GM21360 (cell line): Measurements from ENCODE around the gene HBA2.
"Not testable (repeated sequence)": the region's sequence is repeated elsewhere in the genome, so short reads cannot be mapped to it uniquely, and the experiment has no call there.

Source experiments
- ATAC-seq: cut with Tn5 transposase; IDR thresholded peaks from one replicate; pipeline ENCODE4 v1.9.1; 2021; ENCODE audit warnings: mild to moderate bottlenecking, moderate library complexity; ENCODE audit not compliant: unreplicated experiment

Gene HBA2

DNA sequence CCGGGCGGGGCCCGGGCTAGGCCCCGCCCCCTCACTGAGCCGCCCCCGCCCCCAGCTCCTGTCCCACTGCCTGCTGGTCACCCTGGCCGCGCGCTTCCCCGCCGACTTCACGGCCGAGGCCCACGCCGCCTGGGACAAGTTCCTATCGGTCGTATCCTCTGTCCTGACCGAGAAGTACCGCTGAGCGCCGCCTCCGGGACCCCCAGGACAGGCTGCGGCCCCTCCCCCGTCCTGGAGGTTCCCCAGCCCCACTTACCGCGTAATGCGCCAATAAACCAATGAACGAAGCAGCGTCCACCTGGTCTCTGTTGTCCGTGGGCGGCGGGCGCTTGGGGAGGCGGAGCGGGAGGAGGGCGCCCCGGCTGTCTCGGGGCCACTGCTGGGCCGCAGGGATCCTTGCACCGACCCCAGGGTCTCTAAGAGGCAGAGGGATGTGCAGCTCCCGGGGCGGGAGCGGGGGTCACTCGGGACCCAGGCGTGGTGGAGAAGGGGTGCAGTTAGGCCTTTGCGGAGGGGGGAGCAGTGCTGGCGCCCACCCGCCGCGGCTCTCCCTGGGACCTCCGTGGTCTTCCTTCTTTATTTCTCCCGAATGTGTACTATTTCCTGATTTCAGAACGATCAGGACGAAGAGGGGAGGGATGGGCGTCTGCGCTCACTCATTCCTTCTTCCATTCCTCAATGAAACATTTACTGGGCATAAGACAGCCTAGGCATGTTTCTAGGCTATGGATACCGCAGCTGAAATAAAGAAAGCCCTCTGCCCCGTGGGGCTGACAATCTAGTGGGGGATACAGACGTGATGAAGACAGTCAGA lies 18.3 kb upstream of the HBA2 start:
- no peak for ATAC-seq

DNA sequence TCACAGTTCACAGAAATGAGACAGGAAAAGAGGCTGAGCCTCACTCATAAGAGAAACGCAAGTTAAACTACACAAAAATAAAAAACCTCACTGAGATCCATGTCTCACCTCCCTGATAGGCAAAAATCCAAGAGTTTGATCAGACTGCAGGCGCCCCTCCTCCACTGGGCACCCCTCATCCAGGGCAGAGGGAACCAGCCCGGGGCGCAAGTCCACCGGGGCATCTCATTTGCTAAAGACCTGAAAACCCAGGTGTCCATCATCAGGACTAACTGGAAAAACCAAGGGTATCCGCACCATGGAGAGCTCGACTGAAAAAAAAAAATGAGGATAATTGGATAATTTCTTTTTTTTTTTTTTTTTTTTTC lies 17.7 kb upstream of the HBA2 start:
- ATAC-seq: no peak

DNA sequence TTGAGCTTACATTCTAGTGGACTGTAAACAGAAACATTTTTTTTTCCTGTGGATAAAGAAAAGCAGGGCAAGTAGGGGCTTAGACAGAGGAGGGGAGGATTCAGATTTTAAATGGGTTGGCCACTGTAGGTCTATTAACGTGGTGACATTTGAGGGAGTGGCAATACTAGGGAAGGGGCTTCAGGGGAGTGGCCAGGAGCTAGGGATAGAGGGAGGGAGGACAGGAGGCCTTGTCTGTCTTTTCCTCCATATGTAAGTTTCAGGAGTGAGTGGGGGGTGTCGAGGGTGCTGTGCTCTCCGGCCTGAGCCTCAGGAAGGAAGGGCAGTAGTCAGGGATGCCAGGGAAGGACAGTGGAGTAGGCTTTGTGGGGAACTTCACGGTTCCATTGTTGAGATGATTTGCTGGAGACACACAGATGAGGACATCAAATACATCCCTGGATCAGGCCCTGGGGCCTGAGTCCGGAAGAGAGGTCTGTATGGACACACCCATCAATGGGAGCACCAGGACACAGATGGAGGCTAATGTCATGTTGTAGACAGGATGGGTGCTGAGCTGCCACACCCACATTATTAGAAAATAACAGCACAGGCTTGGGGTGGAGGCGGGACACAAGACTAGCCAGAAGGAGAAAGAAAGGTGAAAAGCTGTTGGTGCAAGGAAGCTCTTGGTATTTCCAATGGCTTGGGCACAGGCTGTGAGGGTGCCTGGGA lies 13.4 kb upstream of the HBA2 start:
- no peak for ATAC-seq

DNA sequence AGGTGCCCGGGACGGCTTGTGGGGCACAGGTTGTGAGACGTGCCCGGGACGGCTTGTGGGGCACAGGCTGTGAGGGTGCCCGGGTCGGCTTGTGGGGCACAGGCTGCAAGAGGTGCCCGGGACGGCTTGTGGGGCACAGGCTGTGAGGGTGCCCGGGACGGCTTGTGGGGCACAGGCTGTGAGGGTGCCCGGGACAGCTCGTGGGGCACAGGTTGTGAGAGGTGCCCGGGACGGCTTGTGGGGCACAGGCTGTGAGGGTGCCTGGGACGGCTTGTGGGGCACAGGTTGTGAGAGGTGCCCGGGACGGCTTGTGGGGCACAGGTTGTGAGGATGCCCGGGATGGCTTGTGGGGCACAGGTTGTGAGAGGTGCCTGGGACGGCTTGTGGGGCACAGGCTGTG lies 12.4 kb upstream of the HBA2 start:
- not testable (repeated sequence) for ATAC-seq

DNA sequence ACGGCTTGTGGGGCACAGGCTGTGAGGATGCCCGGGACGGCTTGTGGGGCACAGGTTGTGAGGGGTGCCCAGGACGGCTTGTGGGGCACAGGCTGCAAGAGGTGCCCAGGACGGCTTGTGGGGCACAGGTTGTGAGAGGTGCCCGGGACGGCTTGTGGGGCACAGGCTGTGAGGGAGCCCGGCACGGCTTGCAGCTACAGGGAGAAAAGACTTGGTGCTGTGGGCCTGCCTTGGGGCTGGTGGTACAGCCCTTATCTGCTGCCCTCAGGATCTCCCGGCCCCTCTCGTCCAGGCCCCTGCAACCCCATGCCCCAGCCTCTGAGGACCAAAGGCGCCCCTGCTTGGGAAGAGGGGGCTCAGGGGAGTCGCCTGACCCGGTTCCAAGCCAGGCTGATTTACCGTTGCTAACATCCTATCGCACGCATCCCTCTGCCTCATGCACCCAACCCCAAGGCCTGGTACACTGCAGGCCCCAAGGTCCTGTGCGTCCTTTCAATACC lies 11.9 kb upstream of the HBA2 start:
- no peak for ATAC-seq

DNA sequence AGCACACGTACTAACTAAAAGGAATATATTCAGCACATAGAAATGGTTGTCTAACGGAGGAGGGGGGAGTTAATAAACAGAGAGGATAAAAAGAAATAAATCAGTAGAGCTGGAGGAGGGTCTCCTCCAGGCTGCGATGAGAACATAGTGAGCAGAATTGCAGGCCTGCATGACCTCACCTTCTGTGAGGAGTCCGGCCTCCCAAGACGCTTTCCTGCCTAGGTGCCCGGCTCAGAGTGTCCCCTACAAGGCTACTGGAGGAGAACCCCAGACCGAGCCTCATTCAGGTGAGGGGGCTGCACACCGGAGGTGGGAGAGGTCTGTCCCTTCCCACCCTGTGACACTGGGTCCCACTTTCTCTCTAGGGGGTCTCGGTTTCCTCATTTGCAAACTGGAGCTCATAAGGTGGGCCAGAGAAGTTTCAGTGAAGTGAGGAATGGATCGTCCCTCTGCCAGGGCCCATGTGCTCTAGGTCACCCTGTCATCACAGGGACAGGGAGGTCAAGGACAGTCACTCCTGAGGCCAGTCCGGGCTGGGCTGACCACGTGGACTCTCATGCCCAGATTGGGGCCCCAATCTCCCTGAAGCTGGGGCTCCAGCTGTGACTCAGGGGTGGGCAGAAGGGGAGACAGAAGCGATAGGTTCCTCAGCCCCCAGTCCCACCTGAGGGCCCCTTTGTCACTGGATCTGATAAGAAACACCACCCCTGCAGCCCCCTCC lies 10.2 kb upstream of the HBA2 start:
- no peak for ATAC-seq

DNA sequence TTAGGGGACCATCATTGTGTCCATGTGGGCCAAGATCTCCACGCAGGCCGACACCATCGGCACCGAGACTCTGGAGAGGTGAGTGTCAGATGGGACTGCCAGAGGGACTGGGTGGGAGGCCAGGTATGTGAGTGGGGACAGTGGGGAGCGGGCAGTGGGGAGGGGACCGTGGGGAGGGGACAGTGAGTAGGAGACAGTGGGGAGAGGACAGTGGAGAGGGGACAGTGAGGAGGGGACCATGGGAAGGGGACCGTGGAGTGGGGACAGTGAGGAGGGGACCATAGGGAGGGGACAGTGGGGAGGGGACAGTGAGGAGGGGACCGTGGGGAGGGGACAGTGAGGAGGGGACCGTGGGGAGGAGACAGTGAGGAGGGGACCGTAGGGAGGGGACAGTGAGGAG lies 9.5 kb upstream of the HBA2 start:
- not testable (repeated sequence) for ATAC-seq

DNA sequence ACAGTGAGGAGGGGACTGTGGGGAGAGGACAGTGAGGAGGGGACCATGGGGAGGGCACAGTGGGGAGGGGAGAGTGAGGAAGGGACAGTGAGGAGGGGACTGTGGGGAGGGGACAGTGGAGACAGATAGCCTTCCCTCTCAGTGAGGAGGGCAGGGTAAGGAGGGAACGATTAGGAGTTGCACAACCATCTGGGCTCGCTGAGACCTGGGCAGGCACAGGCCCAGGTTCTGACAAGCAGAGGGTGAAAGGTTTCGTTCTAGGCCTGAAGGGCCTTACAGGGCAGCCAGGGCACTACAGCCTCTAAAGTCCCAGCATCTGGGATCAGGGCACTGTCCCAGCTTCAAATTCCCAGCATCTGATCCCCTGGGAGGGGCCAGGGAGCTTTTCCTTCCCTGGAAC lies 9.0 kb upstream of the HBA2 start:
- ATAC-seq: not testable (repeated sequence)

DNA sequence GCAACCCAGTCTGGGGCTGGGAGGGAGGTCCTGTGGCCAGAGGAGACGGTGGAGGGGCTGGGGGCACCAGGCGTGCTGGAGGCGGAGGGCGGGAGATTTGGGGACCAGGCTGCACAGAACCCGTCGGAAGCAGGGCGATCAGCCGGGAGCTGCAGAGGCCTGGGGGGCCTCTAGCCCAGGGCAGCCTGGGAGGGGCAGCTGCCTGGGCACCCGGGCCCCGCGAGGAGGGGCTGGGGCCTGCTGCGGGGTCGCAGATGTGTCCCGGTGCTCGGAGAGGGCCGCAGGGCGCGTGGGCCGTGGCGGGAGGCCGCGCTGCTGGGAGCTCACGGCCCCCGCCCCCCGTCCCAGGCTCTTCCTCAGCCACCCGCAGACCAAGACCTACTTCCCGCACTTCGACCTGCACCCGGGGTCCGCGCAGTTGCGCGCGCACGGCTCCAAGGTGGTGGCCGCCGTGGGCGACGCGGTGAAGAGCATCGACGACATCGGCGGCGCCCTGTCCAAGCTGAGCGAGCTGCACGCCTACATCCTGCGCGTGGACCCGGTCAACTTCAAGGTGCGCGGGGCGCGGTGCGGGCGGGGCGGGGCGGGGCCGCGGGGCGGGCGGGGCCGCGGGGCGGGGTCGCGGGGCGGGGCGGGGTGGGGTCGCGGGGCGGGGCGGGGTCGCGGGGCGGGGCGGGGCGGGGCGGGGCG lies 8.4 kb upstream of the HBA2 start:
- not testable (repeated sequence) for ATAC-seq

DNA sequence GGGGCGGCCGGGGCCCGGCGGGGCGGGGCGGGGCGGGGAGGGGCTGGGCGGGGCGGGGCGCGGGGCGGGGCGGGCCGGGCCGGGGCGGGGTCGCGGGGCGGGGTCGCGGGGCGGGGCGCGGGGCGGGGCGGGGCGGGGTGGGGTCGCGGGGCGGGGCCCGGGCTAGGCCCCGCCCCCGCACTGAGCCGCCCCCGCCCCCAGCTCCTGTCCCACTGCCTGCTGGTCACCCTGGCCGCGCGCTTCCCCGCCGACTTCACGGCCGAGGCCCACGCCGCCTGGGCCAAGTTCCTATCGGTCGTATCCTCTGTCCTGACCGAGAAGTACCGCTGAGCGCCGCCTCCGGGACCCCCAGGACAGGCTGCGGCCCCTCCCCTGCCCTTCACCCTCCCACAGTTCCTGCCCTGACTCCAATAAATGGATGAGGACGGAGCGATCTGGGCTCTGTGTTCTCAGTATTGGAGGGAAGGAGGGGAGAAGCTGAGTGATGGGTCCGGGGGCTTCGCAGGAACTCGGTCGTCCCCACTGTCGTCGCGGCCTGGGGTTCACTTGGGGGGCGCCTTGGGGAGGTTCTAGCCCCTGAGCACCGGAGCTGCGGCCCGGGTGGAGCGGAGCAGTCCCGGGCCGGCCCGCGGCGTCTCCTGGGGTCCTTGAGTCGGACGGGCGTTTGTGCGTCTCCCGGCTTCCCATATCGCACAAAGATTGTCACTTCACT lies 7.7 kb upstream of the HBA2 start:
- no peak for ATAC-seq

DNA sequence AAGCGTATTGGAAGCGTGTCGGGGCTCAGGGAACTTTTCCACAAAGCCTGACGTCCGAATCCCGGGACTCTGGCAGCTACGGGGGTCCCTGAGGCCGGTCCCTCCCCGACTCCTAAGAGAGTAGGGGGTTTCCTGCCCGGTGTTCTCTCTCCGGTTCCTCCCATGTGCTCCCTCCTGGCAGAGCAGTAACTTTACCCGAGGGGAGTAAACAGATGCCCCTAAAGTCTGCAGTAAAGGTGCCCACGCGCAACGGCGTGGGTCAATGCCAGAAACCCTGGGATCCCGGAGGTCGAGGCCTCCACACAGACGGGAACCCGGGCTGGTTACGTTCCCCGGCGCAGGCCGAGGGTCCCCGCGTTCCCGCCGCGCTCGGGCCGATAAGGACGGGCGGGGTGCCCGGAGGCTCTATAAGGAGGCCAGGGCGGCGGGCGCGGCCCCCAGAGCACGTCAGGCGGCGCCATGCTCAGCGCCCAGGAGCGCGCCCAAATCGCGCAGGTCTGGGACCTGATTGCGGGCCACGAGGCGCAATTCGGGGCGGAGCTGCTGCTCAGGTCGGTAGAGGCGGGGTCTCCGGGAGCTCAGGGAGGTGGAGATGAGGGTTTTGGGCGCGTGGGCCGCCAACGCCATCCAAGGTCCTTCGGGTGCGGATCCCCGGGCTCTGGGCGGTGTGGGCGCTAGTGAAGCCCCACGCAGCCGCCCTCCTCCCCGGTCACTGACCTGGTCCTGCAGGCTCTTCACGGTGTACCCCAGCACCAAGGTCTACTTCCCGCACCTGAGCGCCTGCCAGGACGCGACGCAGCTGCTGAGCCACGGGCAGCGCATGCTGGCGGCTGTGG lies 6.9 kb upstream of the HBA2 start, which contains the start of gene HBM:
Gene HBM (plus strand): TSS at position 440 of the 836 bp plus-strand sequence. CDS start 20 bp downstream, at position 460.
- no peak for ATAC-seq

DNA sequence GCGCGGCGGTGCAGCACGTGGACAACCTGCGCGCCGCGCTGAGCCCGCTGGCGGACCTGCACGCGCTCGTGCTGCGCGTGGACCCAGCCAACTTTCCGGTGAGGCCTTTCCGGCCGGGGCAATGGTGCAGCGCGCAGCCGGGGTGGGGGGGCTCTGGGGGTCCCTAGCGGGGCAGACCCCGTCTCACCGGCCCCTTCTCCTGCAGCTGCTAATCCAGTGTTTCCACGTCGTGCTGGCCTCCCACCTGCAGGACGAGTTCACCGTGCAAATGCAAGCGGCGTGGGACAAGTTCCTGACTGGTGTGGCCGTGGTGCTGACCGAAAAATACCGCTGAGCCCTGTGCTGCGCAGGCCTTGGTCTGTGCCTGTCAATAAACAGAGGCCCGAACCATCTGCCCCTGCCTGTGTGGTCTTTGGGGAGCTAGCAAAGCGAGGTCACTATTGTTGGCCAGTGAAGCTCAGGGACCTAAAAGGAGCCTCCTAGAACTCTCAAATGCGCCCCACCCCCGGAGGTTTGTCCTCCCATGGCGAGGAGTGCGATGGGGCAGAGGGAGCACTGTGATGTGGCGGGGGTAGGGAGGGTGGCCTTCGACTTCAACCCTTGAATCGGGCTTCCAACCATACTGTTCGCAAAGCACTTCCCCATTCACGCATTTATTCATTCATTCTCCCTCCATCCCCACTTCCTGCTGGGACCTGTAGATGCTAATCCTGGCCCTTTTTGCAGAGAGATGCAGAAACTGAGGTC lies 6.1 kb upstream of the HBA2 start:
- ATAC-seq: no peak

DNA sequence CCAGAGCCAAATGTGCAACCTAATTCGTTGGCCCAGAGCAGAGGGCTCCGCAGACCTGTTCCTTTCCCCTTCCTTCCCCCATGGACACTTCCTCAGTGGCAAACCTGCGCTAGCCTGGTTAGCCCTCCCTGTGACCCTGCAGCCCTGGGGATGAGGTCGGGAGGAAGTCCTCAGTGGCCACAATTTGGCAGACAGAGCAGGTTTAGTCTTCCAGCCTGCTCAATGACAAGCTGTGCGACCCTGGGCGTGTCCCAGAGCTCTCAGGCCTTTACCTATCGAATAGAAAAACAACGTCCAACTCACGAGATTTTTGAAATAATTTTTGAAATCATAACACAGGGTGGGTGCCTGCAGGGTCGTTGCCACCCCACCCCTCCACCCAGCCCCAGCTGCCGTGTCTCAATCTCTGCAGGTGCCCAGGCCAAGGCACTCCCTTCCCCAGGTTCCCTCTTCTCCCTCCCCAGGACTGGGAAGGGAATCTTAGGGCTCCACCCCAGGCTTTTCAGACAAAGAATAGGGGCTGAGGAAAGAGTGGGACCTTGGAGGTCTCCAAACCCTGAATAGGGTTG lies 5.5 kb upstream of the HBA2 start:
- ATAC-seq: no peak

DNA sequence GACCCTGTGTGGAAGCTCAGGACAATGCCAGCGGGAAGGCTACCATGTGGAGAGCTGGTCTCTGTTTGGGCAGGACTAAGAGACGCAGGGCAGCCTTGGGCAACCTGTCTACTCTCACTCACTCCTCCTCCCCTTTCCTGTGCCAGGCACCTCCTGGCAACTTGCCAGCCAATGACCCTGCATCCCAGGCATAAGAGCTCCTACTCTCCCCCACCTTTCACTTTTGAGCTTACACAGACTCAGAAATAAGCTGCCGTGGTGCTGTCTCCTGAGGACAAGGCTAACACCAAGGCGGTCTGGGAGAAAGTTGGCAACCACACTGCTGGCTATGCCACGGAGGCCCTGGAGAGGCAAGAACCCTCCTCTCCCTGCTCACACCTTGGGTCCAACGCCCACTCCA lies 4.3 kb upstream of the HBA2 start:
- no peak for ATAC-seq

DNA sequence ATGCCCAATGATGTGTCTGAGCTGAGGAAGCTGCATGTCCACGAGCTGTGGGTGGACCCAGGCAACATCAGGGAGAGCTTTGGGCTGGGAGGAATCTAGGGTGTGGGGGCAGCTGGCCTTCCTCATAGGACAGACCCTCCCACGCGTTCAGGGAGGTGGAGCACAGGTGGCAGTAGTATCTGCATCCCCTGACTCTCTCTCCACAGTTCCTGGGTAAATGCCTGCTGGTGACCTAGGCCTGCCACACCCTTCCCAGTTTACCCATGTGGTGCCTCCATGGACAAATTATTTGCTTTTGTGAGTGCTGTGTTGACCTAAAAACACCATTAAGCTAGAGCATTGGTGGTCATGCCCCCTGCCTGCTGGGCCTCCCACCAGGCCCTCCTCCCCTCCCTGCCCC lies 3.7 kb upstream of the HBA2 start:
- no peak for ATAC-seq

DNA sequence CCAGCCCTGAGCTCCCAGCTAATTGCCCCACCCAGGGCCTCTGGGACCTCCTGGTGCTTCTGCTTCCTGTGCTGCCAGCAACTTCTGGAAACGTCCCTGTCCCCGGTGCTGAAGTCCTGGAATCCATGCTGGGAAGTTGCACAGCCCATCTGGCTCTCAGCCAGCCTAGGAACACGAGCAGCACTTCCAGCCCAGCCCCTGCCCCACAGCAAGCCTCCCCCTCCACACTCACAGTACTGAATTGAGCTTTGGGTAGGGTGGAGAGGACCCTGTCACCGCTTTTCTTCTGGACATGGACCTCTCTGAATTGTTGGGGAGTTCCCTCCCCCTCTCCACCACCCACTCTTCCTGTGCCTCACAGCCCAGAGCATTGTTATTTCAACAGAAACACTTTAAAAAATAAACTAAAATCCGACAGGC lies 2.6 kb upstream of the HBA2 start:
- not testable (repeated sequence) for ATAC-seq

DNA sequence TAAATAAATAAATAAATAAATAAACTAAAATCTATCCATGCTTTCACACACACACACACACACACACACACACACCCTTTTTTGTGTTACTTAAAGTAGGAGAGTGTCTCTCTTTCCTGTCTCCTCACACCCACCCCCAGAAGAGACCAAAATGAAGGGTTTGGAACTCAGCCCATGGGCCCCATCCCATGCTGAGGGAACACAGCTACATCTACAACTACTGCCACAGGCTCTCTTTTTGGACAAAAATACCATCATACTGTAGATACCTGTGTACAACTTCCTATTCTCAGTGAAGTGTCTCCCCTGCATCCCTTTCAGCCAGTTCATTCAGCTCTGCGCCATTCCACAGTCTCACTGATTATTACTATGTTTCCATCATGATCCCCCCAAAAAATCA lies 1.9 kb upstream of the HBA2 start:
- ATAC-seq: no peak

DNA sequence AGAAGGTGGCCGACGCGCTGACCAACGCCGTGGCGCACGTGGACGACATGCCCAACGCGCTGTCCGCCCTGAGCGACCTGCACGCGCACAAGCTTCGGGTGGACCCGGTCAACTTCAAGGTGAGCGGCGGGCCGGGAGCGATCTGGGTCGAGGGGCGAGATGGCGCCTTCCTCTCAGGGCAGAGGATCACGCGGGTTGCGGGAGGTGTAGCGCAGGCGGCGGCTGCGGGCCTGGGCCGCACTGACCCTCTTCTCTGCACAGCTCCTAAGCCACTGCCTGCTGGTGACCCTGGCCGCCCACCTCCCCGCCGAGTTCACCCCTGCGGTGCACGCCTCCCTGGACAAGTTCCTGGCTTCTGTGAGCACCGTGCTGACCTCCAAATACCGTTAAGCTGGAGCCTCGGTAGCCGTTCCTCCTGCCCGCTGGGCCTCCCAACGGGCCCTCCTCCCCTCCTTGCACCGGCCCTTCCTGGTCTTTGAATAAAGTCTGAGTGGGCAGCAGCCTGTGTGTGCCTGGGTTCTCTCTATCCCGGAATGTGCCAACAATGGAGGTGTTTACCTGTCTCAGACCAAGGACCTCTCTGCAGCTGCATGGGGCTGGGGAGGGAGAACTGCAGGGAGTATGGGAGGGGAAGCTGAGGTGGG lies 657 bp downstream of the HBA2 start:
- ATAC-seq: not testable (repeated sequence)
